ENCODE measurements around the gene RBX1.

DNA sequence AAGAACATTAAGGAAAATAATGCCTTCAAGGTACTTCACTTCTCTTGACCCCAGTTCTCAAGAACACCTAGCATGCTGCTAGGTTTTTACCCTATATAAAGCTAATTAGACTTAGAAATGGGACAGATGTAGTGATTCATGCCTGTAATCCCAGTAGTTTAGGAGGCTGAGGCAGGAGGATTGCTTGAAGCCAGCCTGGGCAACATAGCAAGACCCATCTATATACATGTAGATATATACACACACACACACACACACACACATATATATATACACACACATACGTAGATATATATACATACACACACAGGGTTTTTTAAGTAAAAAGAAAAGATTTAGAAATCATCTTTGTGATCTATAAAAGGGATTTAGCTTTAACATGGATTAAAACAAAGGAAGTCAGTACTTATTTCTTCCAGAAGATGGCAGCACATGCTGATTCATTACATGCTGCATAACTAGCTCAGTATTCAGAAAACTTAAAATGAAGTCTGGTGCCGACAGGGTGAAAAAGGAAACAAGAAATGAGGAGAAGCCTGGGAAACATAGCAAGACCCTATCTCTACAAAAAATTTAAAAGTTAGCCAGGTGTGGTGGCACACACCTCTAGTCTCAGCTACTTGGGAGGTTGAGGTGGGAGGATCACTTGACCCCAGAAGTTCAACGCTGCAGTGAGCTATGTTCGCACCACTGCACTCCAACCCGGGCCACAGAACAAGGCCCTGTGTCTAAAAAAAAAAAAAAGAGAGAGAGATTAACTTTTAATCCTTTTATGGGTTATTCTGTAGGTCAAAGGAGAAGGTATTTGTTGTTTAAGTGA is 28.5 kb upstream of the RBX1 start:
- TF ChIP-seq, protein P1, sequence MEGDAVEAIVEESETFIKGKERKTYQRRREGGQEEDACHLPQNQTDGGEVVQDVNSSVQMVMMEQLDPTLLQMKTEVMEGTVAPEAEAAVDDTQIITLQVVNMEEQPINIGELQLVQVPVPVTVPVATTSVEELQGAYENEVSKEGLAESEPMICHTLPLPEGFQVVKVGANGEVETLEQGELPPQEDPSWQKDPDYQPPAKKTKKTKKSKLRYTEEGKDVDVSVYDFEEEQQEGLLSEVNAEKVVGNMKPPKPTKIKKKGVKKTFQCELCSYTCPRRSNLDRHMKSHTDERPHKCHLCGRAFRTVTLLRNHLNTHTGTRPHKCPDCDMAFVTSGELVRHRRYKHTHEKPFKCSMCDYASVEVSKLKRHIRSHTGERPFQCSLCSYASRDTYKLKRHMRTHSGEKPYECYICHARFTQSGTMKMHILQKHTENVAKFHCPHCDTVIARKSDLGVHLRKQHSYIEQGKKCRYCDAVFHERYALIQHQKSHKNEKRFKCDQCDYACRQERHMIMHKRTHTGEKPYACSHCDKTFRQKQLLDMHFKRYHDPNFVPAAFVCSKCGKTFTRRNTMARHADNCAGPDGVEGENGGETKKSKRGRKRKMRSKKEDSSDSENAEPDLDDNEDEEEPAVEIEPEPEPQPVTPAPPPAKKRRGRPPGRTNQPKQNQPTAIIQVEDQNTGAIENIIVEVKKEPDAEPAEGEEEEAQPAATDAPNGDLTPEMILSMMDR (IDR thresholded peaks at IDR 0.05; ENCODE audit: low read depth, low read length), result no peak
- no peak for TF ChIP-seq POLR2A (IDR thresholded peaks at IDR 0.05; ENCODE audit: extremely low read depth, insufficient read length)
- TF ChIP-seq, protein P2, sequence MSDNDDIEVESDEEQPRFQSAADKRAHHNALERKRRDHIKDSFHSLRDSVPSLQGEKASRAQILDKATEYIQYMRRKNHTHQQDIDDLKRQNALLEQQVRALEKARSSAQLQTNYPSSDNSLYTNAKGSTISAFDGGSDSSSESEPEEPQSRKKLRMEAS (IDR thresholded peaks at IDR 0.05; ENCODE audit: low read depth, low read length), result peak; percentile 41
- TF ChIP-seq MYC (IDR thresholded peaks at IDR 0.05; ENCODE audit: low read depth, low read length), result no peak

Measured in NB4 (cell line).